Panc1 (cell line): ENCODE results near the gene RPS6KA6. TPM values are rescaled to one million over a fixed set of nuclear protein-coding genes. Genes with fewer than 3 reads are reported as not detected.
A peak's percentile ranks its signal among the peaks of the same experiment; 100 is the strongest.

Experiments used
- ATAC-seq: fragments of 200-7000 bp; cut with Tn5 transposase; 2 replicates; pipeline ENCODE4 v1.9.1; 2020; ENCODE audit warnings: mild to moderate bottlenecking, moderate library complexity
- BruUV-seq: library from RNA; stranded (reverse); fragments of 400-500 nt; replicated peaks from 2 replicates; lab custom pipeline; 2021; lab: Mats Ljungman, UMichigan
- CTCF ChIA-PET: fragments of 300-600 bp; sonication (Branson Sonifier 250); formaldehyde crosslinking; loops from one replicate; lab custom pipeline; 2022; ENCODE audit warnings: antibody characterized with exemption; lab: Charles Lee
- POLR2A ChIA-PET: fragments of 300-600 bp; sonication (Branson Sonifier 250); formaldehyde crosslinking; loops from one replicate; lab custom pipeline; 2022; ENCODE audit warnings: antibody characterized with exemption; lab: Charles Lee
- DNase-seq: peaks from one replicate; pipeline ENCODE4 v3.0.0-alpha.2; 2010; ENCODE audit warnings: low read depth, low spot score
- H3K27ac ChIP-seq: 2 replicates; pipeline ENCODE4 v1.5.1; 2011; ENCODE audit warnings: mild to moderate bottlenecking, low read length, inconsistent platforms
- H3K27me3 ChIP-seq: fragments of 200-500 bp; sonication (Bioruptor generic); 2 replicates; pipeline ENCODE4 v1.6.0; 2014; ENCODE audit warnings: low read length, inconsistent platforms; ENCODE audit not compliant: control insufficient read depth, insufficient read depth
- H3K36me3 ChIP-seq: fragments of 200-500 bp; sonication (Bioruptor generic); 2 replicates; pipeline ENCODE4 v1.5.1; 2014; ENCODE audit warnings: inconsistent platforms, mild to moderate bottlenecking, low read length, moderate library complexity; ENCODE audit not compliant: control insufficient read depth, insufficient read depth
- H3K4me1 ChIP-seq: 2 replicates; pipeline ENCODE4 v1.5.1; 2011; ENCODE audit warnings: inconsistent platforms, mild to moderate bottlenecking, low read length, moderate library complexity; ENCODE audit not compliant: control insufficient read depth, insufficient read depth
- H3K4me3 ChIP-seq, 2 experiments: 2 replicates each; pipeline ENCODE4 v1.5.1; 2011 to 2012; ENCODE audit warnings: low read depth in 2 of 2, low read length in 2 of 2, mild to moderate bottlenecking in 2 of 2, inconsistent platforms in 1 of 2, moderate library complexity in 1 of 2
- H3K9me3 ChIP-seq: fragments of 200-500 bp; sonication (Bioruptor generic); 2 replicates; pipeline ENCODE4 v1.5.1; 2014; ENCODE audit warnings: low read depth, mild to moderate bottlenecking, inconsistent platforms, low read length, moderate library complexity; ENCODE audit not compliant: control insufficient read depth, insufficient read depth
- CTCF ChIP-seq: fragments of 450-650 bp; IDR thresholded peaks from 2 replicates; pipeline ENCODE4 v1.5.1; 2017; ENCODE audit warnings: mild to moderate bottlenecking
- POLR2AphosphoS5 ChIP-seq: IDR thresholded peaks from 2 replicates; pipeline ENCODE4 v1.6.1; 2012; ENCODE audit warnings: mild to moderate bottlenecking, low read depth, low read length, moderate library complexity
- SIN3A ChIP-seq: IDR thresholded peaks from 2 replicates; pipeline ENCODE4 v1.6.1; 2012; ENCODE audit warnings: low read depth, mild to moderate bottlenecking, low read length, moderate library complexity, borderline replicate concordance; ENCODE audit not compliant: insufficient read depth
- TCF7L2 ChIP-seq: IDR thresholded peaks from 2 replicates; pipeline ENCODE4 v1.6.1; 2011; ENCODE audit warnings: mild to moderate bottlenecking, low read depth, low read length, inconsistent platforms
- in situ Hi-C: cut with HindIII; loops from 2 replicates; pipeline ENCODE4 v1.10.0; 2016; ENCODE audit warnings: low sequenced_read_pairs, low pct_unique_long_range_greater_than_20kb
- intact Hi-C: fragments of 100-400 bp; cut with micrococcal nuclease; formaldehyde crosslinking; loops from one replicate; pipeline ENCODE4 v1.10.0; 2022; ENCODE audit not compliant: unreplicated experiment
- total RNA-seq: library from RNA; stranded (reverse); gene quantifications from one replicate; pipeline ENCODE4 v1.2.1, GENCODE V29; 2021; ENCODE audit not compliant: unreplicated experiment
- TF ChIP-seq, protein P1 (sequence below), 2 experiments: IDR thresholded peaks; 2 replicates each; pipeline ENCODE4 v1.6.1; 2011 to 2012; ENCODE audit warnings: low read depth in 2 of 2, control low read depth in 1 of 2, low read length in 1 of 2, mild to moderate bottlenecking in 1 of 2, moderate library complexity in 1 of 2; ENCODE audit not compliant: insufficient read depth in 1 of 2

The RPS6KA6 gene
- total RNA-seq, 1 experiment from 2014 or later = 0.05 TPM

DNA sequence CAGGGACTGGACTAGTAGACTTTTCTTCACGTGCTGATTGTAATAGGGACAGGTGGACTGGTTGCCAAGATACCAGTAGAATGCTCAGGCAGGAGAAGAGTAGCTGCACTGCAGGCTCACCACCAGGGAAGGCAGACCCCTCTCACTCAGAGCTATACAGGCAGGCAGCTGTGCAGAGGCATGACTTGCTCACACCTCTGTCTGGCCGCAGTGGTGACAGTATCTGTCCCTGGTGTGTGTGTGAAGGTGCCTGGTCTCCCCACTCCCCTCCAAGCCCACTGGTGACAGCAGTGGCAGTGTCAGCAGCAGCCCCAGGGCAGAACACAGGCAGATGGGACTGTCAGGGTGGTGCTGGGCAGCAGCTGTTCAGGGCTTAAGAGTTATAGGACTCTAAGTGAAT is 140.7 kb downstream of the RPS6KA6 start:
- Histone ChIP-seq H3K4me1 (no peaks in the 10 kb centered on the region), H3K9me3 (no peaks in the 10 kb centered on the region), H3K36me3 (no peaks in the 10 kb centered on the region), H3K27me3 (no peaks in the 10 kb centered on the region), H3K4me3 (no peak overlapping the region), H3K27ac (no peak overlapping the region)
- CTCF ChIA-PET = no interaction called here
- BruUV-seq = no TSS peak
- DNase-seq (no peak), ATAC-seq (no peak)
- TF ChIP-seq CTCF = no peak
- TF ChIP-seq, protein P1, sequence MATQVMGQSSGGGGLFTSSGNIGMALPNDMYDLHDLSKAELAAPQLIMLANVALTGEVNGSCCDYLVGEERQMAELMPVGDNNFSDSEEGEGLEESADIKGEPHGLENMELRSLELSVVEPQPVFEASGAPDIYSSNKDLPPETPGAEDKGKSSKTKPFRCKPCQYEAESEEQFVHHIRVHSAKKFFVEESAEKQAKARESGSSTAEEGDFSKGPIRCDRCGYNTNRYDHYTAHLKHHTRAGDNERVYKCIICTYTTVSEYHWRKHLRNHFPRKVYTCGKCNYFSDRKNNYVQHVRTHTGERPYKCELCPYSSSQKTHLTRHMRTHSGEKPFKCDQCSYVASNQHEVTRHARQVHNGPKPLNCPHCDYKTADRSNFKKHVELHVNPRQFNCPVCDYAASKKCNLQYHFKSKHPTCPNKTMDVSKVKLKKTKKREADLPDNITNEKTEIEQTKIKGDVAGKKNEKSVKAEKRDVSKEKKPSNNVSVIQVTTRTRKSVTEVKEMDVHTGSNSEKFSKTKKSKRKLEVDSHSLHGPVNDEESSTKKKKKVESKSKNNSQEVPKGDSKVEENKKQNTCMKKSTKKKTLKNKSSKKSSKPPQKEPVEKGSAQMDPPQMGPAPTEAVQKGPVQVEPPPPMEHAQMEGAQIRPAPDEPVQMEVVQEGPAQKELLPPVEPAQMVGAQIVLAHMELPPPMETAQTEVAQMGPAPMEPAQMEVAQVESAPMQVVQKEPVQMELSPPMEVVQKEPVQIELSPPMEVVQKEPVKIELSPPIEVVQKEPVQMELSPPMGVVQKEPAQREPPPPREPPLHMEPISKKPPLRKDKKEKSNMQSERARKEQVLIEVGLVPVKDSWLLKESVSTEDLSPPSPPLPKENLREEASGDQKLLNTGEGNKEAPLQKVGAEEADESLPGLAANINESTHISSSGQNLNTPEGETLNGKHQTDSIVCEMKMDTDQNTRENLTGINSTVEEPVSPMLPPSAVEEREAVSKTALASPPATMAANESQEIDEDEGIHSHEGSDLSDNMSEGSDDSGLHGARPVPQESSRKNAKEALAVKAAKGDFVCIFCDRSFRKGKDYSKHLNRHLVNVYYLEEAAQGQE (IDR thresholded peaks at IDR 0.05; ENCODE audit: insufficient read depth in 1 of 2, low read depth in 2 of 2, low read length in 1 of 2) = no peak
- TF ChIP-seq POLR2AphosphoS5 = no peak
- TF ChIP-seq TCF7L2 = no peak
- no peak for TF ChIP-seq SIN3A
- POLR2A ChIA-PET = no interaction called here
- in situ Hi-C loops (no loop called here), intact Hi-C loops (no loop called here)

DNA sequence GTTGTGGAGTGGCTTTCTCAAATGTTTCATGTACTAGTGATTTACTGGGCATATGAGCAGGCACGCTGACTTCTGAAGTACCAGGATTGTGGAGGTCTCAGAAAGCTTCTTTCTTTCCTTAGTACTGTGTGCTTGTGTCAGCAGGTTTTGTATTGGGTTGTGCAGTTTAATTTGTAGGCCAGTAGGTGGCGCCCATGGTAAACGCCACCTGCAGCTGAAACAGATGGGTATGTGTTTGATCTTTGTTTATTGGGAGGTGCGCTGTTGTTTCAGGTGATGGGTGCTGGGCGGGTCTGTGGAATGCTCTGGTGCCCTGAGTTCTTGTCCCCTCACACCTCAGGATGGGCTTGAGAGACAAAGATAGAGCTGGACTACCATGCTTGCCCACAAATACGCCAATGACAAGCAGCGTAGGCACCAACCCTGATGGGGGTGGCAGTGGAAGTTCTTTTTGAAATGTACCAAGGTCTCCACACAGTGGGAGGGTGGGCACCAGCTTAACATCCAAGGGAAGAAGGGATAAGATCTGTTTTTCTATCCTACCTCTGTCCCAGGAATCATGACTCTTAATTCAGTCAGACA is 141.5 kb downstream of the RPS6KA6 start:
- intact Hi-C loops = no loop called here
- no peak for ATAC-seq
- BruUV-seq = no TSS peak
- Histone ChIP-seq H3K9me3 (no peaks in the 10 kb centered on the region), H3K36me3 (no peaks in the 10 kb centered on the region), H3K27ac (no peak overlapping the region), H3K4me3 (no peak overlapping the region), H3K27me3 (no peaks in the 10 kb centered on the region), H3K4me1 (no peaks in the 10 kb centered on the region)
- POLR2A ChIA-PET = no interaction called here
- in situ Hi-C loops = no loop called here
- DNase-seq = peak; percentile 12
- TF ChIP-seq POLR2AphosphoS5 (no peak), CTCF (peak; percentile 83), TCF7L2 (peak; percentile 80)
- CTCF ChIA-PET = no interaction called here
